Body of pancreas (tissue), 4 donors: ENCODE results near the gene CDK5RAP3. TPM values are rescaled to one million over a fixed set of nuclear protein-coding genes. Genes with fewer than 3 reads are reported as not detected.

ENCODE experiments used
- ATAC-seq: fragments of 150-250 bp; one replicate; pipeline ENCODE4 v1.9.1; 2016
- DNase-seq, 4 donors: peaks; one replicate each; pipeline ENCODE4 v3.0.0-alpha.2; 2019
- H3K27ac ChIP-seq, 4 donors: fragments of 200-600 bp; sonication (generic); 1 replicate in 3 of 4; 2 replicates in 1 of 4; pipeline versions ENCODE4 v1.5.1 to v1.6.1; 2016 to 2019; ENCODE audit warnings: mild to moderate bottlenecking in 1 of 4, mixed read lengths in 1 of 4, moderate library complexity in 1 of 4
- H3K27me3 ChIP-seq, 2 donors: fragments of 200-600 bp; sonication (generic); one replicate each; pipeline ENCODE4 v1.6.0; 2016; ENCODE audit warnings: mild to moderate bottlenecking in 1 of 2
- H3K36me3 ChIP-seq, 2 donors: fragments of 200-600 bp; sonication (generic); replicated peaks in 1 of 2; 2 replicates each; pipeline ENCODE4 v1.5.1; 2016; ENCODE audit warnings: low read depth in 2 of 2; ENCODE audit not compliant: insufficient read depth in 1 of 2
- H3K4me1 ChIP-seq: fragments of 200-600 bp; sonication (generic); one replicate; pipeline ENCODE4 v1.6.0; 2016
- H3K4me3 ChIP-seq, 2 donors: fragments of 200-600 bp; sonication (generic); 1 replicate in 1 of 2; 2 replicates in 1 of 2; pipeline ENCODE4 v1.5.1; 2016 to 2019
- H3K9me3 ChIP-seq, 3 donors: fragments of 200-600 bp; sonication (generic); 1 replicate in 2 of 3; 2 replicates in 1 of 3; pipeline ENCODE4 v1.5.1; 2016
- POLR2A ChIP-seq, 3 donors: fragments of 450-650 bp; IDR thresholded peaks; one replicate each; pipeline ENCODE4 v1.6.1; 2016; ENCODE audit warnings: antibody characterized with exemption in 3 of 3, mild to moderate bottlenecking in 2 of 3
- WGBS, 2 donors: methylation state at CpG; one replicate each; pipeline ENCODE4 v1.1.5; 2017; 5-methylcytosine and 5-hydroxymethylcytosine counted together
- intact Hi-C: fragments of 100-400 bp; cut with DNase I; formaldehyde crosslinking; loops from one replicate; pipeline ENCODE4 v1.15.1; 2023
- total RNA-seq, 2 donors: library from RNA; depleted of rRNA; stranded (reverse); fragments of >200 nt; gene quantifications; one replicate each; pipeline ENCODE4 v1.1.0, GENCODE V29; 2016
- TF ChIP-seq, protein P1 (sequence below), 7 experiments: fragments of 450-650 bp in 4 of 7; fragments of 200-600 bp in 3 of 7; sonication (generic) in 3 of 7; IDR thresholded peaks; one replicate each; pipeline ENCODE4 v1.5.1; 2016 to 2019; ENCODE audit warnings: antibody characterized with exemption in 7 of 7

CDK5RAP3 gene
- total RNA-seq, 2 donors from 2014 or later: 209 to 588 TPM

GRCh38 chr17:47989700-47990099 lies 18.8 kb downstream of the CDK5RAP3 start:
- intact Hi-C loops: loop anchor here (10.0 kb wide), 1 partner anchor 95 kb away; the partner anchor contains the start of gene SP2

DNA sequence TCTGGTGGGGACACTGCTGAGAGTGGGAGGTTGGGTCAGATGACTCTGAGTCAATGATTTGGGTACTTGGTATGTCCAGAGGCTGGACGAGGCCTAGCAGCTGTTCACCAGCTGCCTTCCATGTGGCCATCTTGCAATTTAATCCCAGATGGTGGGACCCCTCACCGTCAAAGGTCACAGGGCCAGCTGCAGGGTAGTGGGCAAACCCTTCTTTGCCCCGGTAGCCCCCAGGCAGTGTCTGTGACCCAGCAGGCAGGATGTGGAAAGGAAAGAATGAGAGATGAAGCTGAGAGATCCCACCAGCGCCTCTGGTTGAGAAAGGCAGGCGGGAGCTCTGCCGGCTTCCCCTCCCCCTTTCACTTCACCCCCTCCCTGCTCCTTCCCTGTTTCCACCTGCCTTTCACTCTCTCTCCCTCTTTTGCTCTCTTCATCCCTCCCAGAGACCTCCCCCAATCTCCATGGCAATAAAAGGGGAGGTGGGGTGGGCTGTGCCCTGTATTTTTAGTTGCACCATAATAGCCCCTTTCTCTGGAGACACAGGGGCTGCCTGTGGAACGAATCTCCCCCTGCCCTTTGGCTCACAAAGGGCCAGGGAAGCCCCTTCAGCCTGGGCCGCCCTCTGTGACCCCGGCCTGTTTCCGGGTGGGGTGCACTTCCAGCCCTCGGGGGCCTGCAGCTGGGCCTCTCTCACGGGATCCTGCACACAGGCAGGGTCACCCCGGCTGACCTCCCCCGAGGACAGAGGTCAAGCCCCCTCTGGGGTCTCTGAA lies 20.2 kb downstream of the CDK5RAP3 start:
- Histone ChIP-seq H3K27me3 (no peaks in the 10 kb centered on the region), H3K4me1 (peaks cover 31% of the 10 kb centered on the region), H3K9me3 (no peaks in the 10 kb centered on the region), H3K4me3 (no peak overlapping the region), H3K36me3 (no peaks in the 10 kb centered on the region), H3K27ac (no peak overlapping the region)
- WGBS, 2 donors: 71 to 76% methylated on average over 10 to 14 of the region's 14 CpGs
- intact Hi-C loops: no loop called here
- DNase-seq (no peak), ATAC-seq (no peak)
- TF ChIP-seq POLR2A (IDR thresholded peaks at IDR 0.05): no peak
- TF ChIP-seq, protein P1, sequence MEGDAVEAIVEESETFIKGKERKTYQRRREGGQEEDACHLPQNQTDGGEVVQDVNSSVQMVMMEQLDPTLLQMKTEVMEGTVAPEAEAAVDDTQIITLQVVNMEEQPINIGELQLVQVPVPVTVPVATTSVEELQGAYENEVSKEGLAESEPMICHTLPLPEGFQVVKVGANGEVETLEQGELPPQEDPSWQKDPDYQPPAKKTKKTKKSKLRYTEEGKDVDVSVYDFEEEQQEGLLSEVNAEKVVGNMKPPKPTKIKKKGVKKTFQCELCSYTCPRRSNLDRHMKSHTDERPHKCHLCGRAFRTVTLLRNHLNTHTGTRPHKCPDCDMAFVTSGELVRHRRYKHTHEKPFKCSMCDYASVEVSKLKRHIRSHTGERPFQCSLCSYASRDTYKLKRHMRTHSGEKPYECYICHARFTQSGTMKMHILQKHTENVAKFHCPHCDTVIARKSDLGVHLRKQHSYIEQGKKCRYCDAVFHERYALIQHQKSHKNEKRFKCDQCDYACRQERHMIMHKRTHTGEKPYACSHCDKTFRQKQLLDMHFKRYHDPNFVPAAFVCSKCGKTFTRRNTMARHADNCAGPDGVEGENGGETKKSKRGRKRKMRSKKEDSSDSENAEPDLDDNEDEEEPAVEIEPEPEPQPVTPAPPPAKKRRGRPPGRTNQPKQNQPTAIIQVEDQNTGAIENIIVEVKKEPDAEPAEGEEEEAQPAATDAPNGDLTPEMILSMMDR (IDR thresholded peaks at IDR 0.05): no peak

More at GRCh38 chr17:47989700-47990099, 18.8 kb downstream of the CDK5RAP3 start:
- ATAC-seq (no peak), DNase-seq (no peak)
- no peak for TF ChIP-seq POLR2A (IDR thresholded peaks at IDR 0.05)
- TF ChIP-seq, protein P1 (IDR thresholded peaks at IDR 0.05): no peak
- H3K27me3 ChIP-seq: no peaks in the 10 kb centered on the region
- no peak overlapping the region for H3K4me3 ChIP-seq
- WGBS, 2 donors: 40 to 47% methylated on average over 1 of the region's 1 CpG
- H3K4me1 ChIP-seq: peaks cover 16% of the 10 kb centered on the region
- no peaks in the 10 kb centered on the region for H3K9me3 ChIP-seq
- no peaks in the 10 kb centered on the region for H3K36me3 ChIP-seq
- H3K27ac ChIP-seq: no peak overlapping the region

GRCh38 chr17:47992216-47992615 lies 21.3 kb downstream of the CDK5RAP3 start:
- Histone ChIP-seq H3K4me1 (peaks cover 32% of the 10 kb centered on the region), H3K4me3 (no peak overlapping the region), H3K27ac (no peak overlapping the region), H3K36me3 (no peaks in the 10 kb centered on the region), H3K27me3 (no peaks in the 10 kb centered on the region), H3K9me3 (no peaks in the 10 kb centered on the region)
- intact Hi-C loops: no loop called here
- ATAC-seq (no peak), DNase-seq (no peak)
- TF ChIP-seq, protein P1 (IDR thresholded peaks at IDR 0.05): no peak
- no peak for TF ChIP-seq POLR2A (IDR thresholded peaks at IDR 0.05)
- WGBS, 2 donors: 51 to 55% methylated on average over 4 of the region's 4 CpGs

- no peak overlapping the region for H3K4me3 ChIP-seq
- H3K9me3 ChIP-seq: no peaks in the 10 kb centered on the region
- no peak for TF ChIP-seq POLR2A (IDR thresholded peaks at IDR 0.05)
- TF ChIP-seq, protein P1 (IDR thresholded peaks at IDR 0.05): no peak
- ATAC-seq: no peak
- peaks cover 27% of the 10 kb centered on the region for H3K4me1 ChIP-seq
- no peaks in the 10 kb centered on the region for H3K36me3 ChIP-seq
- WGBS, 2 donors: 63 to 70% methylated on average over 8 to 9 of the region's 9 CpGs
- no peak for DNase-seq
- H3K27ac ChIP-seq: peak overlapping the region in 1 of 4 donors; percentile 70
- intact Hi-C loops: no loop called here
- H3K27me3 ChIP-seq: no peaks in the 10 kb centered on the region
Observed at GRCh38 chr17:47993031-47993564, 22.2 kb downstream of the CDK5RAP3 start.
